K562 (cell line): ENCODE results near the gene CLTB. TPM values are rescaled to one million over a fixed set of nuclear protein-coding genes. Genes with fewer than 3 reads are reported as not detected.

ENCODE experiments used
- ATAC-seq: fragments of 200-7000 bp; cut with Tn5 transposase; 3 replicates; pipeline ENCODE4 v1.9.1; 2020; ENCODE audit warnings: moderate library complexity
- BruUV-seq: library from RNA; stranded (reverse); fragments of 400-500 nt; replicated peaks from 2 replicates; lab custom pipeline; 2021; lab: Mats Ljungman, UMichigan
- CTCF ChIA-PET: fragments of 300-600 bp; formaldehyde crosslinking; extraction: SDS; loops from one replicate; lab custom pipeline; 2021; ENCODE audit warnings: low intra/inter-chr PET ratio; lab: Yijun Ruan, JAX
- POLR2A ChIA-PET: fragments of 300-600, 350-650 bp; sonication (Branson Sonifier 250); formaldehyde crosslinking; extraction: SDS; loops from one replicate; lab custom pipeline; 2021; ENCODE audit warnings: antibody characterized with exemption, inconsistent platforms; lab: Yijun Ruan, JAX
- DNase-seq, 4 experiments: peaks; one replicate each; pipeline versions ENCODE4 v3.0.0 to v3.0.0-alpha.2; 2011 to 2018; ENCODE audit warnings: low spot score in 3 of 4, mixed read lengths in 3 of 4; ENCODE audit errors: extremely low read depth in 1 of 4
- FAIRE-seq: peaks from 2 replicates; lab custom pipeline; 2011; peaks lifted over from hg19 to GRCh38; lab: Jason Lieb, UNC
- H2AFZ ChIP-seq: 2 replicates; pipeline ENCODE4 v1.6.0; 2011; ENCODE audit warnings: low read depth, low read length, control low read depth, inconsistent platforms
- H3K27ac ChIP-seq: fragments of 200-600 bp; 3 replicates; pipeline ENCODE4 v1.8.0; 2011; ENCODE audit warnings: low read depth, mild to moderate bottlenecking, control low read depth, inconsistent platforms, low read length, moderate library complexity, mixed read lengths; ENCODE audit errors: extremely low read depth
- H3K27me3 ChIP-seq, 2 experiments: fragments of 300-600 bp in 1 of 2; 2 replicates in 1 of 2; 3 replicates in 1 of 2; pipeline versions ENCODE4 v1.6.0 to v1.8.0; 2011; ENCODE audit warnings: inconsistent platforms in 2 of 2, low read length in 2 of 2, mild to moderate bottlenecking in 1 of 2, mixed read lengths in 1 of 2, moderate library complexity in 1 of 2; ENCODE audit not compliant: control insufficient read depth in 2 of 2, insufficient read depth in 2 of 2
- H3K36me3 ChIP-seq: fragments of 300-600 bp; 3 replicates; pipeline ENCODE4 v1.8.0; 2011; ENCODE audit warnings: mild to moderate bottlenecking, low read length, inconsistent platforms; ENCODE audit not compliant: control insufficient read depth, insufficient read depth
- H3K4me1 ChIP-seq, 2 experiments: fragments of 200-600 bp in 1 of 2; replicated peaks in 1 of 2; 2 replicates in 1 of 2; 3 replicates in 1 of 2; pipeline versions ENCODE4 v1.5.1 to v1.8.0; 2011; ENCODE audit warnings: inconsistent platforms in 2 of 2, low read length in 2 of 2, mild to moderate bottlenecking in 1 of 2, mixed read lengths in 1 of 2, moderate library complexity in 1 of 2; ENCODE audit not compliant: control insufficient read depth in 2 of 2, insufficient read depth in 2 of 2
- H3K4me2 ChIP-seq: 2 replicates; pipeline ENCODE4 v1.6.1; 2011; ENCODE audit warnings: low read length, control low read depth, inconsistent platforms, mixed read lengths; ENCODE audit not compliant: insufficient read depth
- H3K4me3 ChIP-seq: fragments of 200-600 bp; sonication (generic), shearing (Covaris generic); 2 replicates; pipeline ENCODE4 v1.5.1; 2016; ENCODE audit warnings: control low read depth, inconsistent platforms
- H3K79me2 ChIP-seq: fragments of 200-600 bp; 3 replicates; pipeline ENCODE4 v1.8.0; 2011; ENCODE audit warnings: low read length, inconsistent platforms; ENCODE audit not compliant: control insufficient read depth, insufficient read depth
- H3K9ac ChIP-seq, 2 experiments: 2 replicates each; pipeline versions ENCODE4 v1.6.0 to v1.6.1; 2011; ENCODE audit warnings: low read depth in 2 of 2, low read length in 2 of 2, control low read depth in 1 of 2, inconsistent platforms in 1 of 2, mild to moderate bottlenecking in 1 of 2, mixed read lengths in 1 of 2; ENCODE audit not compliant: insufficient read depth in 1 of 2
- H3K9me1 ChIP-seq: one replicate; pipeline ENCODE4 v1.6.0; 2011; ENCODE audit warnings: inconsistent platforms, mild to moderate bottlenecking, low read length, moderate library complexity; ENCODE audit not compliant: control insufficient read depth, insufficient read depth
- H3K9me3 ChIP-seq: replicated peaks from 2 replicates; pipeline ENCODE4 v1.5.1; 2011; ENCODE audit warnings: low read depth, low read length, inconsistent platforms; ENCODE audit not compliant: control insufficient read depth, insufficient read depth
- H4K20me1 ChIP-seq: replicated peaks from 2 replicates; pipeline ENCODE4 v1.6.1; 2011; ENCODE audit warnings: low read length, inconsistent platforms, mixed read lengths; ENCODE audit not compliant: control insufficient read depth, insufficient read depth
- CTBP1 ChIP-seq: fragments of 450-650 bp; IDR thresholded peaks from 2 replicates; pipeline ENCODE4 v1.6.1; 2016; ENCODE audit warnings: borderline replicate concordance
- CTCF ChIP-seq, 3 experiments: IDR thresholded peaks in 2 of 3; conservative IDR thresholded peaks in 1 of 3; 2 replicates each; pipeline ENCODE4 v1.5.1; 2011 to 2012; ENCODE audit warnings: low read length in 3 of 3, mild to moderate bottlenecking in 3 of 3, control low read depth in 2 of 3, improper control_type of control experiment in 1 of 3, inconsistent platforms in 1 of 3, low read depth in 1 of 3, mixed read lengths in 1 of 3, moderate library complexity in 1 of 3; ENCODE audit not compliant: insufficient read depth in 2 of 3
- JUNB ChIP-seq: fragments of 450-650 bp; formaldehyde crosslinking; conservative IDR thresholded peaks from 2 replicates; pipeline ENCODE4 v1.4.0; 2020; ENCODE audit warnings: mild to moderate bottlenecking
- L3MBTL2 ChIP-seq: fragments of 450-650 bp; IDR thresholded peaks from 2 replicates; pipeline ENCODE4 v1.6.1; 2016; ENCODE audit warnings: mild to moderate bottlenecking, moderate library complexity
- NR4A1 ChIP-seq, 2 experiments: fragments of 250-450 bp in 1 of 2; fragments of 450-650 bp in 1 of 2; sonication (Bioruptor Pico) in 1 of 2; IDR thresholded peaks; 2 replicates each; pipeline versions ENCODE4 v1.4.0 to v1.6.1; 2016 to 2020; ENCODE audit warnings: mild to moderate bottlenecking in 2 of 2, missing compliant biosample characterization in 1 of 2, missing genetic modification characterization in 1 of 2, moderate library complexity in 1 of 2
- POLR2G ChIP-seq: fragments of 200-400 bp; formaldehyde crosslinking; IDR thresholded peaks from 2 replicates; pipeline ENCODE4 v1.6.1; 2017; ENCODE audit warnings: low read depth, mild to moderate bottlenecking, antibody characterized with exemption, low read length, moderate library complexity
- RB1 ChIP-seq: fragments of 450-650 bp; IDR thresholded peaks from 2 replicates; pipeline ENCODE4 v1.6.1; 2017; ENCODE audit warnings: low read depth, mild to moderate bottlenecking
- SMARCE1 ChIP-seq: fragments of 450-650 bp; IDR thresholded peaks from 2 replicates; pipeline ENCODE4 v1.7.1; 2016; ENCODE audit warnings: mild to moderate bottlenecking
- SMC3 ChIP-seq: conservative IDR thresholded peaks from 2 replicates; pipeline ENCODE4 v1.6.1; 2011; ENCODE audit warnings: low read depth, low read length, improper control_type of control experiment; ENCODE audit not compliant: insufficient read depth
- ZBTB11 ChIP-seq, 3 experiments: fragments of 200-800 bp in 1 of 3; fragments of 250-450 bp in 1 of 3; fragments of 450-650 bp in 1 of 3; sonication (Bioruptor Pico) in 1 of 3; sonication (Bioruptor generic) in 1 of 3; formaldehyde crosslinking in 1 of 3; IDR thresholded peaks; 2 replicates each; pipeline versions ENCODE4 v1.6.1 to v1.8.0; 2016 to 2022; ENCODE audit warnings: mild to moderate bottlenecking in 2 of 3, missing genetic modification characterization in 2 of 3, missing compliant biosample characterization in 1 of 3, moderate library complexity in 1 of 3
- ZNF12 ChIP-seq: sonication (generic); formaldehyde crosslinking; IDR thresholded peaks from 2 replicates; pipeline ENCODE4 v1.4.0; 2020; ENCODE audit warnings: mild to moderate bottlenecking, missing genetic modification reagents
- ZNF740 ChIP-seq, 3 experiments: fragments of 200-800 bp in 1 of 3; sonication (Bioruptor generic) in 1 of 3; sonication (generic) in 1 of 3; formaldehyde crosslinking in 1 of 3; IDR thresholded peaks; 2 replicates each; pipeline versions ENCODE4 v1.6.1 to v1.8.0; 2016 to 2022; ENCODE audit warnings: mild to moderate bottlenecking in 2 of 3, missing compliant biosample characterization in 2 of 3, missing genetic modification characterization in 2 of 3, missing genetic modification reagents in 1 of 3
- ZNF766 ChIP-seq: fragments of 200-800 bp; sonication (Bioruptor generic); conservative IDR thresholded peaks from 2 replicates; pipeline ENCODE4 v1.6.1; 2016; ENCODE audit warnings: missing genetic modification characterization, missing compliant biosample characterization
- WGBS: fragments of 100-300 bp; shearing (Covaris generic); methylation state at CpG from one replicate; pipeline ENCODE4 v1.1.6; 2016; ENCODE audit warnings: low coverage, mixed read lengths; ENCODE audit not compliant: insufficient coverage; ENCODE audit errors: missing lambda C conversion rate; 5-methylcytosine and 5-hydroxymethylcytosine counted together
- in situ Hi-C: fragments of 300-500 bp; cut with MboI; formaldehyde crosslinking; loops from 4 replicates; pipeline ENCODE4 v1.15.0; 2018; ENCODE audit warnings: inconsistent platforms, mixed read lengths
- intact Hi-C: fragments of 100-400 bp; cut with micrococcal nuclease; formaldehyde crosslinking; loops from 2 replicates; pipeline ENCODE4 v1.14.2; 2022
- polyA plus RNA-seq, 8 experiments: library from polyadenylated mRNA; depleted of rRNA in 4 of 8; stranded (reverse) in 5 of 8; unstranded in 3 of 8; fragments of >200 nt; fragmentation: Nextera tagmentation in 2 of 8; fragmentation: Illumina TruSeq in 1 of 8; extraction: Ambion mirVana in 2 of 8; extraction: Trizol in 1 of 8; gene quantifications; 2 replicates each; pipeline versions ENCODE4 v1.2.1 to v1.2.3, GENCODE V29; 2011 to 2014; ENCODE audit warnings: inconsistent platforms in 1 of 8, missing spikeins in 1 of 8
- total RNA-seq, 7 experiments: library from RNA; depleted of rRNA in 6 of 7; stranded (reverse); fragments of >200 nt in 6 of 7; fragmentation: Illumina TruSeq in 2 of 7; extraction: Trizol in 2 of 7; gene quantifications; 2 replicates each; pipeline versions ENCODE4 v1.2.1 to v1.2.3, GENCODE V29; 2011 to 2021; ENCODE audit warnings: low replicate concordance in 1 of 7

The CLTB gene
- total and polyA plus RNA-seq, 9 of the 15 experiments (the other 6 are each of a cell fraction or from before 2014, with no cell fraction given), result 1.8 to 117 (median 39.0) TPM

- in situ Hi-C loops (no loop called here), intact Hi-C loops (no loop called here)
- H3K9me1 ChIP-seq, result no peaks in the 10 kb centered on the region
- H3K79me2 ChIP-seq, result peaks cover 46% of the 10 kb centered on the region
- FAIRE-seq (no peak), ATAC-seq (peak; percentile 46), DNase-seq (peak in 3 of 4 experiments; percentile 44 to 58 (median 56))
- peak overlapping the region; percentile 93 for H2AFZ ChIP-seq
- H3K27me3 ChIP-seq, result no peaks in the 10 kb centered on the region
- peak overlapping the region; percentile 91 for H3K27ac ChIP-seq
- H3K4me2 ChIP-seq, result peak overlapping the region; percentile 85
- 1% methylated on average over 30 of the region's 34 CpGs for WGBS
- no peaks in the 10 kb centered on the region for H4K20me1 ChIP-seq
- BruUV-seq, result TSS peak; percentile 97
- H3K4me3 ChIP-seq, result peak overlapping the region; percentile 88
- H3K36me3 ChIP-seq, result peaks cover 15% of the 10 kb centered on the region
- CTCF ChIA-PET, result interaction anchor here (0.5 to 1.0 kb wide), 3 partner anchors 67 to 96 kb away, joined by 3 to 5 read pairs (median 3); no protein-coding TSS in a partner anchor
- H3K9me3 ChIP-seq, result no peaks in the 10 kb centered on the region
- peak overlapping the region; percentile 90 to 99 for H3K9ac ChIP-seq
- POLR2A ChIA-PET, result interaction anchor here (0.6 to 3.2 kb wide), 15 partner anchors 9 to 119 kb away, joined by 3 to 22 read pairs (median 4); partner anchors contain the start of genes CLTB and RNF44
- H3K4me1 ChIP-seq, result peaks cover 6 to 21% of the 10 kb centered on the region in 2 experiments; a peak in 4 of 5 replicates
- TF ChIP-seq JUNB (CRISPR knock-in tag) (no peak), RB1 (peak; percentile 52; the same call in 1 of the 2 replicates), CTBP1 (peak; percentile 37; the same call in 1 of the 2 replicates), SMARCE1 (peak; percentile 63; the same call in 1 of the 2 replicates), ZNF12 (0 out of 2 replicates have a peak, but pooled peaks have one; percentile 23), L3MBTL2 (peak; percentile 44; the same call in 1 of the 2 replicates), NR4A1 (CRISPR knock-in tag; IDR thresholded peaks at IDR 0.05) (no peak), NR4A1 (tag; IDR thresholded peaks at IDR 0.05) (peak; percentile 40; the same call in 1 of the 2 replicates), ZNF766 (peak; percentile 98), POLR2G (peak; percentile 61; the same call in 1 of the 2 replicates), ZBTB11 (CRISPR knock-in tag; IDR thresholded peaks at IDR 0.05) (peak in 1 of 3 experiments; percentile 8; a peak in 1 of 6 replicates), CTCF (IDR thresholded peaks at IDR 0.05 in 2 of 3, conservative IDR thresholded peaks at IDR 0.05 in 1 of 3; ENCODE audit: insufficient read depth in 2 of 3, low read depth in 1 of 3, low read length in 3 of 3) (0 out of 6 replicates have a peak, but pooled peaks of 1 of the 3 experiments have one; percentile 20), ZNF740 (CRISPR knock-in tag; IDR thresholded peaks at IDR 0.05) (0 out of 2 replicates have a peak, but pooled peaks have one; percentile 19), ZNF740 (tag; IDR thresholded peaks at IDR 0.05) (no peak), SMC3 (0 out of 2 replicates have a peak, but pooled peaks have one; percentile 4)
Measured at GRCh38 chr5:176447591-176447977, 31.2 kb upstream of the CLTB start.
